Panc1 (cell line): ENCODE data around the gene ZNF578.

Source experiments
- POLR2AphosphoS5 ChIP-seq: IDR thresholded peaks from 2 replicates; pipeline ENCODE4 v1.6.1; 2012; ENCODE audit warnings: mild to moderate bottlenecking, low read depth, low read length, moderate library complexity
- REST ChIP-seq, 2 experiments: IDR thresholded peaks; 2 replicates each; pipeline ENCODE4 v1.6.1; 2011 to 2012; ENCODE audit warnings: low read depth in 2 of 2, control low read depth in 1 of 2, low read length in 1 of 2, mild to moderate bottlenecking in 1 of 2, moderate library complexity in 1 of 2; ENCODE audit not compliant: insufficient read depth in 1 of 2

GRCh38 chr19:52453324-52454094, at the start of gene ZNF578:
- no peak for TF ChIP-seq POLR2AphosphoS5
- TF ChIP-seq REST (IDR thresholded peaks at IDR 0.05; ENCODE audit: insufficient read depth in 1 of 2, low read depth in 2 of 2, low read length in 1 of 2): no peak
